DND-41 (cell line): Measurements from ENCODE around the gene LDLRAD2.
"Not testable (repeated sequence)": the region's sequence is repeated elsewhere in the genome, so short reads cannot be mapped to it uniquely, and the experiment has no call there.

Source experiments
- ATAC-seq: fragments of 200-7000 bp; cut with Tn5 transposase; 3 replicates; pipeline ENCODE4 v1.9.1; 2021; ENCODE audit warnings: low read depth; ENCODE audit not compliant: insufficient read depth
- DNase-seq: peaks from one replicate; pipeline ENCODE4 v3.0.0-alpha.2; 2020
- H2AFZ ChIP-seq: 2 replicates; pipeline ENCODE4 v1.6.0; 2012; ENCODE audit warnings: low read depth, low read length
- H3K27ac ChIP-seq: 2 replicates; pipeline ENCODE4 v1.5.1; 2012; ENCODE audit warnings: low read length, inconsistent platforms
- H3K27me3 ChIP-seq: fragments of 200-600 bp; sonication (generic); 2 replicates; pipeline ENCODE4 v1.6.0; 2012; ENCODE audit warnings: low read length, mild to moderate bottlenecking, inconsistent platforms; ENCODE audit not compliant: insufficient read depth, poor library complexity
- H3K36me3 ChIP-seq: 2 replicates; pipeline ENCODE4 v1.5.1; 2012; ENCODE audit warnings: low read length, inconsistent platforms; ENCODE audit not compliant: insufficient read depth
- H3K4me1 ChIP-seq: 2 replicates; pipeline ENCODE4 v1.5.1; 2012; ENCODE audit warnings: mild to moderate bottlenecking, low read length; ENCODE audit not compliant: insufficient read depth
- H3K4me2 ChIP-seq: 2 replicates; pipeline ENCODE4 v1.6.0; 2012; ENCODE audit warnings: mild to moderate bottlenecking, moderate library complexity, low read length, inconsistent platforms; ENCODE audit not compliant: insufficient read depth
- H3K4me3 ChIP-seq, 2 experiments: fragments of 200-600 bp in 1 of 2; shearing (Covaris generic) in 1 of 2; 2 replicates each; pipeline ENCODE4 v1.5.1; 2012 to 2016; ENCODE audit warnings: inconsistent platforms in 2 of 2, low read length in 2 of 2, mild to moderate bottlenecking in 2 of 2, low read depth in 1 of 2, moderate library complexity in 1 of 2
- H3K79me2 ChIP-seq: 2 replicates; pipeline ENCODE4 v1.6.0; 2012; ENCODE audit warnings: low read length, inconsistent platforms; ENCODE audit not compliant: insufficient read depth
- H3K9ac ChIP-seq: 2 replicates; pipeline ENCODE4 v1.6.0; 2012; ENCODE audit warnings: low read depth, mild to moderate bottlenecking, inconsistent platforms, low read length, moderate library complexity
- H3K9me3 ChIP-seq: 2 replicates; pipeline ENCODE4 v1.5.1; 2012; ENCODE audit warnings: low read length, moderate library complexity, mild to moderate bottlenecking, inconsistent platforms; ENCODE audit not compliant: insufficient read depth, severe bottlenecking
- H4K20me1 ChIP-seq: 2 replicates; pipeline ENCODE4 v1.6.0; 2012; ENCODE audit warnings: low read length; ENCODE audit not compliant: insufficient read depth
- EZH2 ChIP-seq: IDR thresholded peaks from 3 replicates; pipeline ENCODE4 v1.6.1; 2012; ENCODE audit warnings: borderline replicate concordance, low read depth, mild to moderate bottlenecking, moderate library complexity, low read length, inconsistent platforms; ENCODE audit not compliant: severe bottlenecking
- TF ChIP-seq, protein P1 (sequence below): IDR thresholded peaks from 2 replicates; pipeline ENCODE4 v1.5.1; 2012; ENCODE audit warnings: borderline replicate concordance, low read length, moderate library complexity, mild to moderate bottlenecking; ENCODE audit not compliant: poor library complexity, severe bottlenecking; ENCODE audit errors: extremely low read depth

The LDLRAD2 gene

DNA sequence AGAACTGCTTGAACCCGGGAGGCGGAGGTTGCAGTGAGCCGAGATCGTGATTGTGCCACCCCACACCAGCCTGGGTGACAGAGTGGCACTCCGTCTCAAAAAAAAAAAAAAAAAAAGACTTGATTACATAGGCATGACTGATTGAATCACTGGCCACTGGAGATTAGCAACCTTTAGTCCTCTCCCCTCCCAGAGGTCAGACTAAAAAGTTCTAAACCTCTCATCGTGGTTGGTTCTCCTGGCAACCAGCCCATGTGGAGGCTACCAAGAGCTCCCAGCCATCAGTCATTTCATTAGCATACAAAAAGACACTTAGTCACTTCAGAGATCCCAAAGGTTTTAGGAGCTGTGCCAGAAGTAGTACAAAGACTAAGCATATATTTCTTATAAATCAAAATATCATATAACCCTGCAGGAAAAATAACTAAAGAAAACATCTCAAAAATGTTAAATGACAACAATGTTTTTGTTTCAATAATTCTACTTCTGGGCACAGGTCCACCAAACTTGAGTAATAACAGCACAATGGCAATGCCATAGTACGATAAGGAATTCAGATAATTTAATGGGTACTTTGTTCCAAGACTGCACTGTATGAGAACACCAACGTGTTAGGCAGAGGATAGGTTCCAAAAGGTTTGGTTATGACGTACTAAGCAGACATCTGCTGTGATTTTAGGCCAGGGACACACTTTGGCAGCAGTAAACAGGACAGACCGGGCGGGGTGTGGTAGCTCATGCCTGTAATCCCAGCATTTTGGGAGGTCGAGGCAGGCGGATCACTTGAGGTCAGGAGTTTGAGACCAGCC, 47.2 kb upstream of the LDLRAD2 start:
- no peaks in the 10 kb centered on the region for H3K27me3 ChIP-seq
- H3K4me3 ChIP-seq, result no peak overlapping the region
- DNase-seq (no peak), ATAC-seq (no peak)
- no peak overlapping the region for H3K27ac ChIP-seq
- no peak overlapping the region for H3K4me2 ChIP-seq
- TF ChIP-seq EZH2, result no peak
- TF ChIP-seq, protein P1, sequence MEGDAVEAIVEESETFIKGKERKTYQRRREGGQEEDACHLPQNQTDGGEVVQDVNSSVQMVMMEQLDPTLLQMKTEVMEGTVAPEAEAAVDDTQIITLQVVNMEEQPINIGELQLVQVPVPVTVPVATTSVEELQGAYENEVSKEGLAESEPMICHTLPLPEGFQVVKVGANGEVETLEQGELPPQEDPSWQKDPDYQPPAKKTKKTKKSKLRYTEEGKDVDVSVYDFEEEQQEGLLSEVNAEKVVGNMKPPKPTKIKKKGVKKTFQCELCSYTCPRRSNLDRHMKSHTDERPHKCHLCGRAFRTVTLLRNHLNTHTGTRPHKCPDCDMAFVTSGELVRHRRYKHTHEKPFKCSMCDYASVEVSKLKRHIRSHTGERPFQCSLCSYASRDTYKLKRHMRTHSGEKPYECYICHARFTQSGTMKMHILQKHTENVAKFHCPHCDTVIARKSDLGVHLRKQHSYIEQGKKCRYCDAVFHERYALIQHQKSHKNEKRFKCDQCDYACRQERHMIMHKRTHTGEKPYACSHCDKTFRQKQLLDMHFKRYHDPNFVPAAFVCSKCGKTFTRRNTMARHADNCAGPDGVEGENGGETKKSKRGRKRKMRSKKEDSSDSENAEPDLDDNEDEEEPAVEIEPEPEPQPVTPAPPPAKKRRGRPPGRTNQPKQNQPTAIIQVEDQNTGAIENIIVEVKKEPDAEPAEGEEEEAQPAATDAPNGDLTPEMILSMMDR, result no peak
- H3K4me1 ChIP-seq, result no peaks in the 10 kb centered on the region
- no peak overlapping the region for H2AFZ ChIP-seq
- H4K20me1 ChIP-seq, result peaks cover 84% of the 10 kb centered on the region
- H3K9me3 ChIP-seq, result no peaks in the 10 kb centered on the region
- H3K36me3 ChIP-seq, result peaks cover 3% of the 10 kb centered on the region; the same call in 1 of the 2 replicates
- peaks cover 99% of the 10 kb centered on the region for H3K79me2 ChIP-seq
- no peak overlapping the region for H3K9ac ChIP-seq

DNA sequence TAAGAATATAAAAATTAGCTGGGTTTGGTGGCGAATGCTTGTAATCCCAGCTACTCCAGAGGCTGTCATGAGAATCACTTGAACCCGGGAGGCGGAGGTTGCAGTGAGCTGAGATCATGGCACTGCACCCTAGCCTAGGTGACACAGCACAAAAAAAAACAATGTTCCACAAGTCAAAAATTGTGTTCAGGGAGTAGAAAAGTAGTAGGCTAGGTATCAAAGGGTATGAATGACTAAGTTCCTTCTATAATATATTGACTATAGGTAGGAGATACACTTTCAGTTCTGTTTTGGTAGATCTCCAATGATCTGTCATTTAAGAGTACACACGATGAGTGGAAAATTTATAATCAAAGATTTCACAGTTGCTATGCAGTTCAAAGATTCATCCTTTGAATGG, 45.9 kb upstream of the LDLRAD2 start:
- no peaks in the 10 kb centered on the region for H3K9me3 ChIP-seq
- no peaks in the 10 kb centered on the region for H3K4me1 ChIP-seq
- no peak overlapping the region for H2AFZ ChIP-seq
- DNase-seq, result no peak
- ATAC-seq, result no peak
- no peak overlapping the region for H3K27ac ChIP-seq
- peaks cover 99% of the 10 kb centered on the region for H3K79me2 ChIP-seq
- no peaks in the 10 kb centered on the region for H3K27me3 ChIP-seq
- H3K9ac ChIP-seq, result no peak overlapping the region
- TF ChIP-seq EZH2, result no peak
- TF ChIP-seq, protein P1, result no peak
- H4K20me1 ChIP-seq, result peaks cover 85% of the 10 kb centered on the region
- H3K4me3 ChIP-seq, result no peak overlapping the region
- peaks cover 3% of the 10 kb centered on the region; the same call in 1 of the 2 replicates for H3K36me3 ChIP-seq
- no peak overlapping the region for H3K4me2 ChIP-seq

DNA sequence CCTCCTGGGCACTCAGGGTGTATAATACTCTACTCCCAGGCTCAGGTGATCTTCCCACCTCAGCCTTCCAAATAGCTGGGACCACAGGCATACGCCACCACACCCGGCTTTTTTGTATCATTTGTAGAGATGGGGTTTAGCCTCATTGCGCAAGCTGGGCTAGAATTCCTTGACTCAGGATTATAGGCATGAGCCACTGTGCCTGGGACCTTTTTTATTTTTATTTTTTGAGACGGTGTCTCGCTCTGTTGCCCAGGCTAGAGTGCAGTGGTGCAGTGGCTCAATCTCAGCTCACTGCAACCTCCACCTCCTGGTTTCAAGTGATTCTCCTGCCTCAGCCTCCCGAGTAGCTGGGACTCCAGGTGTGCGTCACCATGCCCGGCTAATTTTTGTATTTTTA, 45.0 kb upstream of the LDLRAD2 start:
- not testable (repeated sequence) for H3K4me2 ChIP-seq, H3K4me1 ChIP-seq, H3K9ac ChIP-seq, DNase-seq, H3K27me3 ChIP-seq, H2AFZ ChIP-seq, ATAC-seq, H3K9me3 ChIP-seq, H3K36me3 ChIP-seq, H3K4me3 ChIP-seq, H3K27ac ChIP-seq
- H4K20me1 ChIP-seq, result peaks cover 78% of the 10 kb centered on the region
- H3K79me2 ChIP-seq, result peaks cover 98% of the 10 kb centered on the region

DNA sequence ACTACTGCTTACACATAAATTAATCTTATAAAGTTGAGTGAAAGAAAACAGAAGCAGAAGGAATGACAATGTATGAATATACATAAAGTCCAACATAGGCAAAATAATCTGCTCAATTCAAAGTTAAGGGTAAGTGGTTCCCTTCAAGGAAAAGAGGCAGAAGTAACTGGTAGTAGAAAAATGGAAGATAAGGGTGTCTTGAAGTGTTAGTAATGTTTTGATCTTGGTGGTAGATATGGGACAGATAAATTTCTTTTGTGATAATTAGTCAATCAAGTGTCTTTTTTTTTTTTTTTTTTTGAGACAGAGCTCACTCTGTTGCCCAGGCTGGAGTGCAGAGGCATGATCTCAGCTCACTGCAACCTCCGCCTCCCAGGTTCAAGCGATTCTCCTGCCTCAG, 41.9 kb upstream of the LDLRAD2 start:
- Histone ChIP-seq H3K36me3 (0 out of 2 replicates have a peak, but pooled peaks cover 3% of the 10 kb centered on the region), H2AFZ (no peak overlapping the region), H3K9me3 (no peaks in the 10 kb centered on the region), H3K4me2 (no peak overlapping the region), H3K9ac (no peak overlapping the region), H3K27me3 (no peaks in the 10 kb centered on the region), H3K79me2 (peaks cover 98% of the 10 kb centered on the region), H3K4me1 (no peaks in the 10 kb centered on the region), H3K4me3 (no peak overlapping the region), H4K20me1 (peaks cover 72% of the 10 kb centered on the region), H3K27ac (no peak overlapping the region)
- no peak for ATAC-seq
- no peak for TF ChIP-seq EZH2
- TF ChIP-seq, protein P1, result no peak
- no peak for DNase-seq

DNA sequence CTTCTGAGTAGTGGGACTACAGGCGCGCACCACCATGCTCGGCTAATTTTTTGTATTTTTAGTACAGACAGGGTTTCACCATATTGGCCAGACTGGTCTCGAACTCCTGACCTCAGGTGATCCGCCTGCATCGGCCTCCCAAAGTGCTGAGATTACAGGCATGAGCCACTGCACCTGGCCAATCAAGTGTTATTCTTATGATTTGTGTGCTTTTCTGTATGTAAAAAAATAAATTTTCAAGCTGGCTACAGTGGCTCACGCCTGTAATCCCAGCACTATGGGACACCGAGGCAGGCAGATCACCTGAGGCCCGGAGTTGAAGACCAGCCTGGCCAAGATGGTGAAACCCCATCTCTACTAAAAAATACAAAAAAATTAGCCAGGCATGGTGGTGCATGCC, 41.5 kb upstream of the LDLRAD2 start:
- not testable (repeated sequence) for H3K4me3 ChIP-seq, H3K36me3 ChIP-seq, H3K4me2 ChIP-seq, ATAC-seq, H2AFZ ChIP-seq, H3K9ac ChIP-seq, H3K9me3 ChIP-seq, DNase-seq, H3K27me3 ChIP-seq, H3K4me1 ChIP-seq, H3K27ac ChIP-seq
- H3K79me2 ChIP-seq, result peaks cover 98% of the 10 kb centered on the region
- H4K20me1 ChIP-seq, result peaks cover 72% of the 10 kb centered on the region

DNA sequence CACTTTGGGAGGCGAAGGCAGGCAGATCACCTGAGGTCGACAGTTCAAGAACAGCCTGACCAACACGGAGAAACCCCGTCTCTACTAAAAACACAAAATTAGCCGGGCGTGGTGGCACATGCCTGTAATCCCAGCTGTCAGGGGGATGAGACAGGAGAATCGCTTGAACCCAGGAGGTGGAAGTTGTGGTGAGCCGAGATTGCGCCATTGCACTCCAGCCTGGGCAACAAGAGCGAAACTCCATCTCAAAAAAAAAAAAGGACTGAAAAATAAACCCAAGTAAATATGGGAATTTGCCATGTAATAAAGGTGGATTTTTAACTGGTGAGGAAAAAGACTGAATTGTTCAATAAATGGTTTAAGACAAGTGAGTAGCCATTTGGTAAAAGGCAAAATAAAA, 40.4 kb upstream of the LDLRAD2 start:
- H3K27ac ChIP-seq, H3K27me3 ChIP-seq, H3K9me3 ChIP-seq, ATAC-seq, H3K4me3 ChIP-seq, DNase-seq, H2AFZ ChIP-seq, H3K9ac ChIP-seq, H3K4me1 ChIP-seq, H3K4me2 ChIP-seq: not testable (repeated sequence)
- Histone ChIP-seq H3K36me3 (0 out of 2 replicates have a peak, but pooled peaks cover 11% of the 10 kb centered on the region), H3K79me2 (peaks cover 98% of the 10 kb centered on the region), H4K20me1 (peaks cover 67% of the 10 kb centered on the region)
